SKM-1 treated with dmso at 0.1 percent for 144 hours (cell line): ENCODE measurements around the gene ATAD3B.
"Not testable (repeated sequence)": the region's sequence is repeated elsewhere in the genome, so short reads cannot be mapped to it uniquely, and the experiment has no call there.

ENCODE experiments used
- DNase-seq: peaks from one replicate; lab custom pipeline; 2025; ENCODE audit not compliant: unreplicated experiment; lab: John Stamatoyannopoulos, UW

ATAD3B gene

GRCh38 chr1:1529936-1530335 lies 58.4 kb downstream of the ATAD3B start:
- DNase-seq: no peak

GRCh38 chr1:1531947-1532346 lies 60.4 kb downstream of the ATAD3B start:
- no peak for DNase-seq

GRCh38 chr1:1533176-1533893 lies 61.8 kb downstream of the ATAD3B start:
- not testable (repeated sequence) for DNase-seq

- not testable (repeated sequence) for DNase-seq
Observed at GRCh38 chr1:1533894-1534291, 62.3 kb downstream of the ATAD3B start.

GRCh38 chr1:1534401-1535154 lies 63.0 kb downstream of the ATAD3B start:
- no peak for DNase-seq

GRCh38 chr1:1535201-1536018 lies 63.8 kb downstream of the ATAD3B start:
- DNase-seq: no peak

GRCh38 chr1:1536019-1536937 lies 64.7 kb downstream of the ATAD3B start:
- no peak for DNase-seq

- DNase-seq: no peak
Observed at GRCh38 chr1:1536938-1537546, 65.5 kb downstream of the ATAD3B start.

GRCh38 chr1:1537626-1538250 lies 66.2 kb downstream of the ATAD3B start:
- DNase-seq: no peak

GRCh38 chr1:1538334-1538733 lies 66.8 kb downstream of the ATAD3B start:
- no peak for DNase-seq

- DNase-seq: no peak
Observed at GRCh38 chr1:1538989-1539309, 67.4 kb downstream of the ATAD3B start.

GRCh38 chr1:1539310-1540089 lies 67.9 kb downstream of the ATAD3B start:
- DNase-seq: no peak

- no peak for DNase-seq
Observed at GRCh38 chr1:1540090-1540817, 68.7 kb downstream of the ATAD3B start, which contains the start of gene TMEM240. TSS of gene TMEM240 (minus strand) at chr1:1540624. CDS start at chr1:1540346, 278 bp downstream.

- DNase-seq: no peak
Observed at GRCh38 chr1:1540818-1541628, 69.5 kb downstream of the ATAD3B start.

- DNase-seq: no peak
Observed at GRCh38 chr1:1541956-1542765, 70.6 kb downstream of the ATAD3B start.
